GM18498 (cell line): ENCODE measurements around the gene YIPF3.

ENCODE experiments used
- ATAC-seq: cut with Tn5 transposase; IDR thresholded peaks from one replicate; pipeline ENCODE4 v1.9.1; 2021; ENCODE audit warnings: mild to moderate bottlenecking, moderate library complexity; ENCODE audit not compliant: unreplicated experiment

Gene YIPF3

GRCh38 chr6:43493833-43494232 is 22.9 kb downstream of the YIPF3 start:
- ATAC-seq: no peak

GRCh38 chr6:43493230-43493629 is 23.5 kb downstream of the YIPF3 start:
- ATAC-seq: no peak

- no peak for ATAC-seq
These were observed 24.1 kb downstream of the YIPF3 start for GRCh38 chr6:43492673-43493072.

- ATAC-seq: no peak
These were observed 24.7 kb downstream of the YIPF3 start for GRCh38 chr6:43491750-43492661.

- ATAC-seq: no peak
These were observed 26.2 kb downstream of the YIPF3 start for GRCh38 chr6:43490523-43490939.

- no peak for ATAC-seq
These were observed 27.3 kb downstream of the YIPF3 start for GRCh38 chr6:43489277-43490072.

- no peak for ATAC-seq
These were observed 28.0 kb downstream of the YIPF3 start for GRCh38 chr6:43488667-43489276.

GRCh38 chr6:43481591-43482236 is 35.0 kb downstream of the YIPF3 start:
- no peak for ATAC-seq

GRCh38 chr6:43481075-43481474 is 35.7 kb downstream of the YIPF3 start:
- no peak for ATAC-seq

GRCh38 chr6:43478008-43478372 is 38.7 kb downstream of the YIPF3 start:
- no peak for ATAC-seq

- peak; percentile 98 for ATAC-seq
These were observed 39.3 kb downstream of the YIPF3 start, which contains the start of gene TJAP1 for GRCh38 chr6:43477235-43478007. Gene TJAP1, plus strand, starts transcription at chr6:43477570. Its CDS starts 21,432 bp downstream, at chr6:43499002.

- peak; percentile 11 for ATAC-seq
These were observed 40.0 kb downstream of the YIPF3 start for GRCh38 chr6:43476746-43477145.

- no peak for ATAC-seq
These were observed 41.2 kb downstream of the YIPF3 start for GRCh38 chr6:43475516-43475915.

- no peak for ATAC-seq
These were observed 44.2 kb downstream of the YIPF3 start for GRCh38 chr6:43472515-43472914.

- no peak for ATAC-seq
These were observed 45.3 kb downstream of the YIPF3 start for GRCh38 chr6:43471399-43471798.

GRCh38 chr6:43469947-43470346 is 46.8 kb downstream of the YIPF3 start:
- no peak for ATAC-seq

- ATAC-seq: no peak
These were observed 47.7 kb downstream of the YIPF3 start for GRCh38 chr6:43468748-43469681.

- no peak for ATAC-seq
These were observed 48.5 kb downstream of the YIPF3 start for GRCh38 chr6:43468240-43468639.

GRCh38 chr6:43467752-43468151 is 49.0 kb downstream of the YIPF3 start:
- no peak for ATAC-seq
